Osteoblast (primary cell): Measurements from ENCODE around the gene DCHS1. TPM values are rescaled to one million over a fixed set of nuclear protein-coding genes. Genes with fewer than 3 reads are reported as not detected.

Source experiments
- DNase-seq: peaks from one replicate; pipeline ENCODE4 v3.0.0; 2011; ENCODE audit warnings: low spot score, mixed read lengths; ENCODE audit not compliant: insufficient read length; ENCODE audit errors: missing footprints
- H2AFZ ChIP-seq: 2 replicates; pipeline ENCODE4 v1.6.0; 2011; ENCODE audit warnings: mild to moderate bottlenecking, low read length
- H3K27ac ChIP-seq: 2 replicates; pipeline ENCODE4 v1.5.1; 2011; ENCODE audit warnings: mild to moderate bottlenecking, low read depth, low read length, moderate library complexity
- H3K27me3 ChIP-seq: 2 replicates; pipeline ENCODE4 v1.6.0; 2012; ENCODE audit warnings: mild to moderate bottlenecking, control low read depth, inconsistent platforms, low read length, moderate library complexity; ENCODE audit not compliant: insufficient read depth
- H3K36me3 ChIP-seq: 2 replicates; pipeline ENCODE4 v1.5.1; 2011; ENCODE audit warnings: mild to moderate bottlenecking, low read length, control low read depth, moderate library complexity; ENCODE audit not compliant: insufficient read depth
- H3K4me1 ChIP-seq: 2 replicates; pipeline ENCODE4 v1.5.1; 2011; ENCODE audit warnings: mild to moderate bottlenecking, low read length, control low read depth, moderate library complexity; ENCODE audit not compliant: insufficient read depth
- H3K4me2 ChIP-seq: 2 replicates; pipeline ENCODE4 v1.6.0; 2011; ENCODE audit warnings: mild to moderate bottlenecking, low read length; ENCODE audit not compliant: insufficient read depth
- H3K4me3 ChIP-seq: fragments of 200-600 bp; sonication (generic); 3 replicates; pipeline ENCODE4 v1.5.1; 2012; ENCODE audit warnings: mild to moderate bottlenecking, low read length, inconsistent platforms; ENCODE audit not compliant: insufficient read depth
- H3K79me2 ChIP-seq: 2 replicates; pipeline ENCODE4 v1.6.0; 2012; ENCODE audit warnings: mild to moderate bottlenecking, low read length, control low read depth, inconsistent platforms; ENCODE audit not compliant: insufficient read depth
- H3K9me3 ChIP-seq: 2 replicates; pipeline ENCODE4 v1.5.1; 2011; ENCODE audit warnings: low read depth, low read length, control low read depth
- H4K20me1 ChIP-seq: 2 replicates; pipeline ENCODE4 v1.6.0; 2012; ENCODE audit warnings: mild to moderate bottlenecking, low read length, control low read depth; ENCODE audit not compliant: insufficient read depth
- total RNA-seq: library from RNA; depleted of rRNA; stranded (reverse); fragments of >200 nt; gene quantifications from 2 replicates; pipeline ENCODE4 v1.2.3, GENCODE V29; 2012
- TF ChIP-seq, protein P1 (sequence below): IDR thresholded peaks from 2 replicates; pipeline ENCODE4 v1.5.1; 2011; ENCODE audit warnings: mild to moderate bottlenecking, low read depth, low read length, moderate library complexity; ENCODE audit errors: extremely low read depth

The DCHS1 gene
- total RNA-seq, 1 donor = 1.1 TPM

DNA sequence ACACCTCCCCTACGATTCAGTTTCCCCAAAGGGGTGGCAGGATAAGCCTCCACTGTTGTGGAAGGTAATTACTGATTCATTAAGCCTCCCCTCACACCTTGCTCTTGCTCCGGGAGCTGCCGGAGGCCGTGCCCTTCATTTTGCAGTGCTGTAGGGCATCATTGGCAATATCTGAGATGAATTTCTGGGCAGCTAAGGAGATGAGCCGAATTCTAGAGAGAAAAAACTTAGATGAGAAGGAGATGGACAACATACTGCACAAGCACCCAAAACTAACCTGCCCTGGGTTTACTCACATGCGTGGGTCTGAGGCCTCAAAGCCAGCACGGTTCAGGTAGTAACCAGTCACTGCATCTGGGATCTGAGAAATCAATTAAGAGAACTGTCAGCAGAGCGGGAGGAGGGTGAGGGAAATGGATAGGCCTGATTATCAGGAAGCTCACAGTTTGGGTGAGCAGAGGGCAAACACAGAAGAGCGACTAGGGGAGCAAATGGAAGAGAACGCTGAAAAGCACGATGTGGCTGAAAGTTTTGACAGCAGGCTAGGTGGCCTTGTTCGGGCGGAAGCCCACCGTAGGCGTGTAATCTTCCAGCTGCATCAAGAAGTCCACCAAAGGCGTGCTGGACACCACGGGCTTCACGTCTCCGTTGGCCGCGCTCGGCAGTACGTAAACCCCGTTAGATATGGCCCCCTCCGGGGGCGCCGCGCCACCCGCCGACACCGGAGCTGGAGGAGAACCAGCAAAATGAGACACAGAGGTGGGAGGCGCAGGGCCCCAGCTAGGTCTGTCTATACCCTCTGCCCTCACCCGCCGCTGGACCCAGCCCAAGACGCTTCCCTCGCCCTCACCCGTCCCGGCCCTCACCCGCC, 44.3 kb downstream of the DCHS1 start:
- Histone ChIP-seq H2AFZ (no peak overlapping the region), H3K79me2 (peaks cover 49% of the 10 kb centered on the region), H4K20me1 (peaks cover 12% of the 10 kb centered on the region), H3K36me3 (peaks cover 63% of the 10 kb centered on the region), H3K4me3 (peak overlapping the region; percentile 78), H3K4me2 (peak overlapping the region; percentile 82), H3K4me1 (peaks cover 52% of the 10 kb centered on the region), H3K9me3 (no peaks in the 10 kb centered on the region), H3K27ac (peak overlapping the region; percentile 65), H3K27me3 (no peaks in the 10 kb centered on the region)
- TF ChIP-seq, protein P1, sequence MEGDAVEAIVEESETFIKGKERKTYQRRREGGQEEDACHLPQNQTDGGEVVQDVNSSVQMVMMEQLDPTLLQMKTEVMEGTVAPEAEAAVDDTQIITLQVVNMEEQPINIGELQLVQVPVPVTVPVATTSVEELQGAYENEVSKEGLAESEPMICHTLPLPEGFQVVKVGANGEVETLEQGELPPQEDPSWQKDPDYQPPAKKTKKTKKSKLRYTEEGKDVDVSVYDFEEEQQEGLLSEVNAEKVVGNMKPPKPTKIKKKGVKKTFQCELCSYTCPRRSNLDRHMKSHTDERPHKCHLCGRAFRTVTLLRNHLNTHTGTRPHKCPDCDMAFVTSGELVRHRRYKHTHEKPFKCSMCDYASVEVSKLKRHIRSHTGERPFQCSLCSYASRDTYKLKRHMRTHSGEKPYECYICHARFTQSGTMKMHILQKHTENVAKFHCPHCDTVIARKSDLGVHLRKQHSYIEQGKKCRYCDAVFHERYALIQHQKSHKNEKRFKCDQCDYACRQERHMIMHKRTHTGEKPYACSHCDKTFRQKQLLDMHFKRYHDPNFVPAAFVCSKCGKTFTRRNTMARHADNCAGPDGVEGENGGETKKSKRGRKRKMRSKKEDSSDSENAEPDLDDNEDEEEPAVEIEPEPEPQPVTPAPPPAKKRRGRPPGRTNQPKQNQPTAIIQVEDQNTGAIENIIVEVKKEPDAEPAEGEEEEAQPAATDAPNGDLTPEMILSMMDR = no peak
- no peak for DNase-seq

GRCh38 chr11:6610591-6610990, 45.0 kb downstream of the DCHS1 start:
- Histone ChIP-seq H3K27me3 (no peaks in the 10 kb centered on the region), H3K4me2 (peak overlapping the region; percentile 82), H4K20me1 (peaks cover 12% of the 10 kb centered on the region), H3K27ac (peak overlapping the region; percentile 65), H3K9me3 (no peaks in the 10 kb centered on the region), H3K4me3 (peak overlapping the region; percentile 78), H3K79me2 (peaks cover 55% of the 10 kb centered on the region), H3K4me1 (peaks cover 57% of the 10 kb centered on the region), H2AFZ (no peak overlapping the region), H3K36me3 (peaks cover 58% of the 10 kb centered on the region)
- DNase-seq = no peak
- TF ChIP-seq, protein P1 = no peak

DNA sequence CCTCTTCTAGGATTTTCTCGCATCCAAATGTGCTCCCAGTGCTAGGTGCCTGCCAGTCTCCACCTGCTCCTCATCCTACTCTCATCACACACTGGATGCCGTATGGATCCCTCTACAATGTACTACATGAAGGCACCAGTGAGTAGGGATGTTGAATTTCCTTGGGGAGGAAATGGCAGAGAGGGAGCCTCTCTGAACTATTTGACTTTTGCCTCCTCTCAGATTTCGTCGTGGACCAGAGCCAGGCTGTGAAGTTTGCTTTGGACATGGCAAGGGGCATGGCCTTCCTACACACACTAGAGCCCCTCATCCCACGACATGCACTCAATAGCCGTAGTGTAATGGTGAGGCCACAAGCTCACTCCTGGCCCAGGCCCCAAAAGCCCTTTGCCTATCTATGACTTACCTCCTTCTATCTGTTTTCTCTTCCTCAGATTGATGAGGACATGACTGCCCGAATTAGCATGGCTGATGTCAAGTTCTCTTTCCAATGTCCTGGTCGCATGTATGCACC, 46.0 kb downstream of the DCHS1 start:
- no peak overlapping the region for H3K4me3 ChIP-seq
- H3K79me2 ChIP-seq = peaks cover 64% of the 10 kb centered on the region
- TF ChIP-seq, protein P1 = no peak
- peak overlapping the region; percentile 24 for H3K27ac ChIP-seq
- H3K9me3 ChIP-seq = no peaks in the 10 kb centered on the region
- no peaks in the 10 kb centered on the region for H3K27me3 ChIP-seq
- peaks cover 50% of the 10 kb centered on the region for H3K36me3 ChIP-seq
- DNase-seq = no peak
- peaks cover 66% of the 10 kb centered on the region for H3K4me1 ChIP-seq
- H3K4me2 ChIP-seq = no peak overlapping the region
- no peak overlapping the region for H2AFZ ChIP-seq
- H4K20me1 ChIP-seq = peaks cover 15% of the 10 kb centered on the region
